ENCODE data around the gene ABCA13.
"Not testable (repeated sequence)": the region's sequence is repeated elsewhere in the genome, so short reads cannot be mapped to it uniquely, and the experiment has no call there.

Gene ABCA13

GRCh38 chr7:48173756-48174382 is 2.6 kb downstream of the ABCA13 start:
- DNase-seq = no peak

- no peak for DNase-seq
These were observed 3.8 kb downstream of the ABCA13 start for GRCh38 chr7:48175019-48175418.

- DNase-seq = no peak
These were observed 5.2 kb downstream of the ABCA13 start for GRCh38 chr7:48176356-48176893.

- no peak for DNase-seq
These were observed 6.0 kb downstream of the ABCA13 start for GRCh38 chr7:48177271-48177670.

- DNase-seq = no peak
These were observed 8.3 kb downstream of the ABCA13 start for GRCh38 chr7:48179496-48180030.

- no peak for DNase-seq
These were observed 9.7 kb downstream of the ABCA13 start for GRCh38 chr7:48180981-48181380.

- DNase-seq = peak; percentile 36
These were observed 11.6 kb downstream of the ABCA13 start for GRCh38 chr7:48182718-48183369.

GRCh38 chr7:48183370-48183743 is 12.1 kb downstream of the ABCA13 start:
- DNase-seq = no peak

GRCh38 chr7:48183965-48184364 is 12.7 kb downstream of the ABCA13 start:
- DNase-seq = no peak

- DNase-seq = no peak
These were observed 17.7 kb downstream of the ABCA13 start for GRCh38 chr7:48188776-48189520.

- DNase-seq = no peak
These were observed 21.7 kb downstream of the ABCA13 start for GRCh38 chr7:48192996-48193395.

- DNase-seq = no peak
These were observed 22.2 kb downstream of the ABCA13 start for GRCh38 chr7:48193421-48193820.

GRCh38 chr7:48200946-48201589 is 29.8 kb downstream of the ABCA13 start:
- not testable (repeated sequence) for DNase-seq

- DNase-seq = not testable (repeated sequence)
These were observed 31.7 kb downstream of the ABCA13 start for GRCh38 chr7:48202916-48203315.

- no peak for DNase-seq
These were observed 36.0 kb downstream of the ABCA13 start for GRCh38 chr7:48207155-48207675.

GRCh38 chr7:48209004-48209600 is 37.8 kb downstream of the ABCA13 start:
- no peak for DNase-seq

- no peak for DNase-seq
These were observed 42.0 kb downstream of the ABCA13 start for GRCh38 chr7:48213226-48213625.

GRCh38 chr7:48217266-48217665 is 46.0 kb downstream of the ABCA13 start:
- no peak for DNase-seq

- DNase-seq = no peak
These were observed 46.5 kb downstream of the ABCA13 start for GRCh38 chr7:48217753-48218152.

GRCh38 chr7:48224042-48224441 is 52.8 kb downstream of the ABCA13 start:
- DNase-seq = no peak

- no peak for DNase-seq
These were observed 53.8 kb downstream of the ABCA13 start for GRCh38 chr7:48225101-48225500.

- DNase-seq = no peak
These were observed 66.1 kb downstream of the ABCA13 start for GRCh38 chr7:48237354-48237753.
